K562 (cell line): ENCODE results near the gene TRAF7. TPM values are rescaled to one million over a fixed set of nuclear protein-coding genes. Genes with fewer than 3 reads are reported as not detected.

Experiments used
- EP300 ChIP-seq: IDR thresholded peaks from 2 replicates; pipeline ENCODE4 v1.6.1; 2012; ENCODE audit warnings: low read length, improper control_type of control experiment
- EZH2 ChIP-seq: IDR thresholded peaks from 2 replicates; pipeline ENCODE4 v1.6.1; 2012; ENCODE audit warnings: low read depth, mild to moderate bottlenecking, inconsistent platforms, low read length, borderline replicate concordance
- KHSRP ChIP-seq: fragments of 450-650 bp; IDR thresholded peaks from 2 replicates; pipeline ENCODE4 v1.6.1; 2017
- MYNN ChIP-seq, 2 experiments: sonication (generic); formaldehyde crosslinking in 1 of 2; IDR thresholded peaks; 2 replicates each; pipeline versions ENCODE4 v1.5.0 to v1.6.1; 2016 to 2020; ENCODE audit warnings: antibody characterized with exemption in 1 of 2, missing genetic modification reagents in 1 of 2
- POLR3A ChIP-seq: IDR thresholded peaks from 2 replicates; pipeline ENCODE4 v1.6.1; 2011; ENCODE audit warnings: borderline replicate concordance, mild to moderate bottlenecking, moderate library complexity; ENCODE audit not compliant: insufficient read length, insufficient read depth; ENCODE audit errors: extremely low read depth
- SMARCB1 ChIP-seq: IDR thresholded peaks from 2 replicates; pipeline ENCODE4 v1.6.1; 2011; ENCODE audit warnings: improper control_type of control experiment, low read depth; ENCODE audit not compliant: insufficient read length
- SNIP1 ChIP-seq: fragments of 450-650 bp; IDR thresholded peaks from 2 replicates; pipeline ENCODE4 v1.7.1; 2017; ENCODE audit warnings: low read depth, mild to moderate bottlenecking
- SRSF3 ChIP-seq: fragments of 200-400 bp; formaldehyde crosslinking; IDR thresholded peaks from 2 replicates; pipeline ENCODE4 v1.6.1; 2016; ENCODE audit warnings: mild to moderate bottlenecking, low read length, moderate library complexity; ENCODE audit not compliant: insufficient read depth
- TRIM28 ChIP-seq: fragments of 450-650 bp; IDR thresholded peaks from 2 replicates; pipeline ENCODE4 v1.6.1; 2017
- ZNF175 ChIP-seq: fragments of 200-800 bp; sonication (Bioruptor generic); IDR thresholded peaks from 2 replicates; pipeline ENCODE4 v1.6.1; 2016; ENCODE audit warnings: low read depth, mild to moderate bottlenecking, missing genetic modification characterization, missing compliant biosample characterization
- polyA plus RNA-seq, 8 experiments: library from polyadenylated mRNA; depleted of rRNA in 4 of 8; stranded (reverse) in 5 of 8; unstranded in 3 of 8; fragments of >200 nt; fragmentation: Nextera tagmentation in 2 of 8; fragmentation: Illumina TruSeq in 1 of 8; extraction: Ambion mirVana in 2 of 8; extraction: Trizol in 1 of 8; gene quantifications; 2 replicates each; pipeline versions ENCODE4 v1.2.1 to v1.2.3, GENCODE V29; 2011 to 2014; ENCODE audit warnings: inconsistent platforms in 1 of 8, missing spikeins in 1 of 8
- total RNA-seq, 7 experiments: library from RNA; depleted of rRNA in 6 of 7; stranded (reverse); fragments of >200 nt in 6 of 7; fragmentation: Illumina TruSeq in 2 of 7; extraction: Trizol in 2 of 7; gene quantifications; 2 replicates each; pipeline versions ENCODE4 v1.2.1 to v1.2.3, GENCODE V29; 2011 to 2021; ENCODE audit warnings: low replicate concordance in 1 of 7
- TF ChIP-seq, protein P1 (sequence below), 3 experiments: IDR thresholded peaks in 2 of 3; conservative IDR thresholded peaks in 1 of 3; 2 replicates each; pipeline ENCODE4 v1.5.1; 2011 to 2012; ENCODE audit warnings: low read length in 3 of 3, mild to moderate bottlenecking in 3 of 3, control low read depth in 2 of 3, improper control_type of control experiment in 1 of 3, inconsistent platforms in 1 of 3, low read depth in 1 of 3, mixed read lengths in 1 of 3, moderate library complexity in 1 of 3; ENCODE audit not compliant: insufficient read depth in 2 of 3
- TF ChIP-seq, protein P2 (sequence below): fragments of 450-650 bp; formaldehyde crosslinking; IDR thresholded peaks from 2 replicates; pipeline ENCODE4 v1.4.0; 2020; ENCODE audit warnings: mild to moderate bottlenecking, moderate library complexity
- TF ChIP-seq, protein P3 (sequence below): fragments of 250-450 bp; sonication (Bioruptor Pico); IDR thresholded peaks from 2 replicates; pipeline ENCODE4 v1.4.0; 2020; ENCODE audit warnings: mild to moderate bottlenecking, moderate library complexity, borderline replicate concordance
- TF ChIP-seq, protein P4 (sequence below): fragments of 450-650 bp; formaldehyde crosslinking; IDR thresholded peaks from 2 replicates; pipeline ENCODE4 v1.4.0; 2020; ENCODE audit warnings: mild to moderate bottlenecking, moderate library complexity
- TF ChIP-seq, protein P5 (sequence below): fragments of 450-650 bp; conservative IDR thresholded peaks from 2 replicates; pipeline ENCODE4 v1.6.1; 2016; ENCODE audit warnings: missing genetic modification characterization, low read depth, mild to moderate bottlenecking, control low read depth, missing compliant biosample characterization
- TF ChIP-seq, protein P6 (sequence below): fragments of 250-450 bp; sonication (Bioruptor Pico); IDR thresholded peaks from 2 replicates; pipeline ENCODE4 v1.9.0; 2021; ENCODE audit warnings: mild to moderate bottlenecking
- TF ChIP-seq, protein P7 (sequence below): fragments of 250-450 bp; sonication (Bioruptor Pico); IDR thresholded peaks from 2 replicates; pipeline ENCODE4 v1.8.0; 2021; ENCODE audit warnings: moderate library complexity, mild to moderate bottlenecking, inconsistent platforms

The TRAF7 gene
- total and polyA plus RNA-seq, 9 of the 15 experiments (the other 6 are each of a cell fraction or from before 2014, with no cell fraction given): 1.1 to 113 (median 41.6) TPM

DNA sequence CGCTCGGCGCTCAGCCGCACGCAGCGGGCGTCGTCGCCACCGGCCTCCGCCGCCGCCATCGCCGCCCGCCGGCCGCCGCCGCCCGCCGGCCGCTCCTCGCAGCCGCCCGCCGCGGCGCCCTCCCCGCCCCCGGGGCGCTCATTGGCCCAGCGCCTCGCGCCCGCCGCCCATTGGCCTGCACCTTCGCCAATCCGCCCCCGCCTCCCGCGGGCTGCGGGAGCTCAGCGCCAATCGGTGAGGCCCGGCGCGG, 59.1 kb downstream of the TRAF7 start, which contains the start of gene PGP (continued):
- TF ChIP-seq, protein P1, sequence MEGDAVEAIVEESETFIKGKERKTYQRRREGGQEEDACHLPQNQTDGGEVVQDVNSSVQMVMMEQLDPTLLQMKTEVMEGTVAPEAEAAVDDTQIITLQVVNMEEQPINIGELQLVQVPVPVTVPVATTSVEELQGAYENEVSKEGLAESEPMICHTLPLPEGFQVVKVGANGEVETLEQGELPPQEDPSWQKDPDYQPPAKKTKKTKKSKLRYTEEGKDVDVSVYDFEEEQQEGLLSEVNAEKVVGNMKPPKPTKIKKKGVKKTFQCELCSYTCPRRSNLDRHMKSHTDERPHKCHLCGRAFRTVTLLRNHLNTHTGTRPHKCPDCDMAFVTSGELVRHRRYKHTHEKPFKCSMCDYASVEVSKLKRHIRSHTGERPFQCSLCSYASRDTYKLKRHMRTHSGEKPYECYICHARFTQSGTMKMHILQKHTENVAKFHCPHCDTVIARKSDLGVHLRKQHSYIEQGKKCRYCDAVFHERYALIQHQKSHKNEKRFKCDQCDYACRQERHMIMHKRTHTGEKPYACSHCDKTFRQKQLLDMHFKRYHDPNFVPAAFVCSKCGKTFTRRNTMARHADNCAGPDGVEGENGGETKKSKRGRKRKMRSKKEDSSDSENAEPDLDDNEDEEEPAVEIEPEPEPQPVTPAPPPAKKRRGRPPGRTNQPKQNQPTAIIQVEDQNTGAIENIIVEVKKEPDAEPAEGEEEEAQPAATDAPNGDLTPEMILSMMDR (IDR thresholded peaks at IDR 0.05 in 2 of 3, conservative IDR thresholded peaks at IDR 0.05 in 1 of 3; ENCODE audit: insufficient read depth in 2 of 3, low read depth in 1 of 3, low read length in 3 of 3): no peak
- TF ChIP-seq, protein P2, sequence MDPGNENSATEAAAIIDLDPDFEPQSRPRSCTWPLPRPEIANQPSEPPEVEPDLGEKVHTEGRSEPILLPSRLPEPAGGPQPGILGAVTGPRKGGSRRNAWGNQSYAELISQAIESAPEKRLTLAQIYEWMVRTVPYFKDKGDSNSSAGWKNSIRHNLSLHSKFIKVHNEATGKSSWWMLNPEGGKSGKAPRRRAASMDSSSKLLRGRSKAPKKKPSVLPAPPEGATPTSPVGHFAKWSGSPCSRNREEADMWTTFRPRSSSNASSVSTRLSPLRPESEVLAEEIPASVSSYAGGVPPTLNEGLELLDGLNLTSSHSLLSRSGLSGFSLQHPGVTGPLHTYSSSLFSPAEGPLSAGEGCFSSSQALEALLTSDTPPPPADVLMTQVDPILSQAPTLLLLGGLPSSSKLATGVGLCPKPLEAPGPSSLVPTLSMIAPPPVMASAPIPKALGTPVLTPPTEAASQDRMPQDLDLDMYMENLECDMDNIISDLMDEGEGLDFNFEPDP (CRISPR knock-in tag): no peak
- TF ChIP-seq SRSF3 (no peak), MYNN (IDR thresholded peaks at IDR 0.05) (no peak), MYNN (CRISPR knock-in tag; IDR thresholded peaks at IDR 0.05) (no peak), EZH2 (peak; percentile 81; the same call in 1 of the 2 replicates), SMARCB1 (no peak), ZNF175 (peak; percentile 99), SNIP1 (no peak), EP300 (no peak), TRIM28 (no peak), POLR3A (no peak), KHSRP (no peak)
- TF ChIP-seq, protein P3, sequence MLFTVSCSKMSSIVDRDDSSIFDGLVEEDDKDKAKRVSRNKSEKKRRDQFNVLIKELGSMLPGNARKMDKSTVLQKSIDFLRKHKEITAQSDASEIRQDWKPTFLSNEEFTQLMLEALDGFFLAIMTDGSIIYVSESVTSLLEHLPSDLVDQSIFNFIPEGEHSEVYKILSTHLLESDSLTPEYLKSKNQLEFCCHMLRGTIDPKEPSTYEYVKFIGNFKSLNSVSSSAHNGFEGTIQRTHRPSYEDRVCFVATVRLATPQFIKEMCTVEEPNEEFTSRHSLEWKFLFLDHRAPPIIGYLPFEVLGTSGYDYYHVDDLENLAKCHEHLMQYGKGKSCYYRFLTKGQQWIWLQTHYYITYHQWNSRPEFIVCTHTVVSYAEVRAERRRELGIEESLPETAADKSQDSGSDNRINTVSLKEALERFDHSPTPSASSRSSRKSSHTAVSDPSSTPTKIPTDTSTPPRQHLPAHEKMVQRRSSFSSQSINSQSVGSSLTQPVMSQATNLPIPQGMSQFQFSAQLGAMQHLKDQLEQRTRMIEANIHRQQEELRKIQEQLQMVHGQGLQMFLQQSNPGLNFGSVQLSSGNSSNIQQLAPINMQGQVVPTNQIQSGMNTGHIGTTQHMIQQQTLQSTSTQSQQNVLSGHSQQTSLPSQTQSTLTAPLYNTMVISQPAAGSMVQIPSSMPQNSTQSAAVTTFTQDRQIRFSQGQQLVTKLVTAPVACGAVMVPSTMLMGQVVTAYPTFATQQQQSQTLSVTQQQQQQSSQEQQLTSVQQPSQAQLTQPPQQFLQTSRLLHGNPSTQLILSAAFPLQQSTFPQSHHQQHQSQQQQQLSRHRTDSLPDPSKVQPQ: no peak
- TF ChIP-seq, protein P4, sequence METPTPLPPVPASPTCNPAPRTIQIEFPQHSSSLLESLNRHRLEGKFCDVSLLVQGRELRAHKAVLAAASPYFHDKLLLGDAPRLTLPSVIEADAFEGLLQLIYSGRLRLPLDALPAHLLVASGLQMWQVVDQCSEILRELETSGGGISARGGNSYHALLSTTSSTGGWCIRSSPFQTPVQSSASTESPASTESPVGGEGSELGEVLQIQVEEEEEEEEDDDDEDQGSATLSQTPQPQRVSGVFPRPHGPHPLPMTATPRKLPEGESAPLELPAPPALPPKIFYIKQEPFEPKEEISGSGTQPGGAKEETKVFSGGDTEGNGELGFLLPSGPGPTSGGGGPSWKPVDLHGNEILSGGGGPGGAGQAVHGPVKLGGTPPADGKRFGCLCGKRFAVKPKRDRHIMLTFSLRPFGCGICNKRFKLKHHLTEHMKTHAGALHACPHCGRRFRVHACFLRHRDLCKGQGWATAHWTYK: peak; percentile 63; the same call in 1 of the 2 replicates
- TF ChIP-seq, protein P5, sequence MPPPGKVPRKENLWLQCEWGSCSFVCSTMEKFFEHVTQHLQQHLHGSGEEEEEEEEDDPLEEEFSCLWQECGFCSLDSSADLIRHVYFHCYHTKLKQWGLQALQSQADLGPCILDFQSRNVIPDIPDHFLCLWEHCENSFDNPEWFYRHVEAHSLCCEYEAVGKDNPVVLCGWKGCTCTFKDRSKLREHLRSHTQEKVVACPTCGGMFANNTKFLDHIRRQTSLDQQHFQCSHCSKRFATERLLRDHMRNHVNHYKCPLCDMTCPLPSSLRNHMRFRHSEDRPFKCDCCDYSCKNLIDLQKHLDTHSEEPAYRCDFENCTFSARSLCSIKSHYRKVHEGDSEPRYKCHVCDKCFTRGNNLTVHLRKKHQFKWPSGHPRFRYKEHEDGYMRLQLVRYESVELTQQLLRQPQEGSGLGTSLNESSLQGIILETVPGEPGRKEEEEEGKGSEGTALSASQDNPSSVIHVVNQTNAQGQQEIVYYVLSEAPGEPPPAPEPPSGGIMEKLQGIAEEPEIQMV (tag): peak; percentile 61; the same call in 1 of the 2 replicates
- TF ChIP-seq, protein P6, sequence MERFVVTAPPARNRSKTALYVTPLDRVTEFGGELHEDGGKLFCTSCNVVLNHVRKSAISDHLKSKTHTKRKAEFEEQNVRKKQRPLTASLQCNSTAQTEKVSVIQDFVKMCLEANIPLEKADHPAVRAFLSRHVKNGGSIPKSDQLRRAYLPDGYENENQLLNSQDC (CRISPR knock-in tag): no peak
- TF ChIP-seq, protein P7, sequence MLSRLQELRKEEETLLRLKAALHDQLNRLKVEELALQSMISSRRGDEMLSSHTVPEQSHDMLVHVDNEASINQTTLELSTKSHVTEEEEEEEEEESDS (CRISPR knock-in tag): no peak
